ENCODE measurements around the gene FBXO45. TPM values are rescaled to one million over a fixed set of nuclear protein-coding genes. Genes with fewer than 3 reads are reported as not detected.

FBXO45 gene
- total and polyA plus RNA-seq, 2 donors (not counting 1 experiment from before 2014, with no cell fraction given): 6.9 to 10.6 TPM

DNA sequence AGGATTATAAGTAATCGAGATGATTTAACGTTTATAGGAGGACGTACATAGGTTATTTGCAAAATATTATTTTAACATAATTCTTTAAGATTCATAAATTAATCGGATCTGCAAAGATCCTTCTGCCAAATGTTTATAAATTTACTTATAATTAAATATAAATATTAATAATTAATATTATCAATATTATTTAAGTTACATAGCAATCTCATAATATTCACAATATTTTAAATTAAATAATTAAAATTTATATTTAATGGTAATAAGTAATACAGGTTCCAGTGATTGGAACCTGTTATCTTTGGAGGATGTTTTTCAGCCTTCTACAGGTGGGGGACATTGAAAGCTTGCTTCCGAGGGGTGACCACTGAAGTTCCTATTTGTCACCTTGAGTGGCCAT is 16.2 kb upstream of the FBXO45 start:
- no peak overlapping the region for H3K27ac ChIP-seq (ENCODE audit: insufficient read depth, low read length)
- H3K79me2 ChIP-seq (ENCODE audit: control insufficient read depth, insufficient read depth, low read length): no peaks in the 10 kb centered on the region
- no peaks in the 10 kb centered on the region for H3K36me3 ChIP-seq (ENCODE audit: control insufficient read depth, insufficient read depth, low read length)
- no peaks in the 10 kb centered on the region for H3K9me3 ChIP-seq (ENCODE audit: control insufficient read depth, insufficient read depth, low read depth, low read length)
- H2AFZ ChIP-seq (ENCODE audit: low read length): no peak overlapping the region
- no peak overlapping the region for H3K9ac ChIP-seq (ENCODE audit: insufficient read depth, low read length)
- no peak for DNase-seq (ENCODE audit: low read depth in 2 of 2)
- no peak overlapping the region for H3K4me2 ChIP-seq (ENCODE audit: extremely low read depth, insufficient read depth, low read length)
- TF ChIP-seq, protein P1, sequence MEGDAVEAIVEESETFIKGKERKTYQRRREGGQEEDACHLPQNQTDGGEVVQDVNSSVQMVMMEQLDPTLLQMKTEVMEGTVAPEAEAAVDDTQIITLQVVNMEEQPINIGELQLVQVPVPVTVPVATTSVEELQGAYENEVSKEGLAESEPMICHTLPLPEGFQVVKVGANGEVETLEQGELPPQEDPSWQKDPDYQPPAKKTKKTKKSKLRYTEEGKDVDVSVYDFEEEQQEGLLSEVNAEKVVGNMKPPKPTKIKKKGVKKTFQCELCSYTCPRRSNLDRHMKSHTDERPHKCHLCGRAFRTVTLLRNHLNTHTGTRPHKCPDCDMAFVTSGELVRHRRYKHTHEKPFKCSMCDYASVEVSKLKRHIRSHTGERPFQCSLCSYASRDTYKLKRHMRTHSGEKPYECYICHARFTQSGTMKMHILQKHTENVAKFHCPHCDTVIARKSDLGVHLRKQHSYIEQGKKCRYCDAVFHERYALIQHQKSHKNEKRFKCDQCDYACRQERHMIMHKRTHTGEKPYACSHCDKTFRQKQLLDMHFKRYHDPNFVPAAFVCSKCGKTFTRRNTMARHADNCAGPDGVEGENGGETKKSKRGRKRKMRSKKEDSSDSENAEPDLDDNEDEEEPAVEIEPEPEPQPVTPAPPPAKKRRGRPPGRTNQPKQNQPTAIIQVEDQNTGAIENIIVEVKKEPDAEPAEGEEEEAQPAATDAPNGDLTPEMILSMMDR (conservative IDR thresholded peaks at IDR 0.05 in 1 of 2, IDR thresholded peaks at IDR 0.05 in 1 of 2; ENCODE audit: low read depth in 1 of 2, low read length in 2 of 2): no peak
- no peak for TF ChIP-seq EZH2 (IDR thresholded peaks at IDR 0.05; ENCODE audit: low read length, missing control alignments)
- H3K4me3 ChIP-seq (replicated peaks in 1 of 4; ENCODE audit: control extremely low read depth in 1 of 4, insufficient read depth in 1 of 4, low read depth in 3 of 4, low read length in 4 of 4): no peak overlapping the region
- H4K20me1 ChIP-seq (ENCODE audit: control insufficient read depth, extremely low read depth, insufficient read depth, low read length): no peaks in the 10 kb centered on the region
- no peaks in the 10 kb centered on the region for H3K27me3 ChIP-seq (ENCODE audit: control insufficient read depth, insufficient read depth, low read length)
- no peaks in the 10 kb centered on the region for H3K4me1 ChIP-seq (ENCODE audit: control insufficient read depth, extremely low read depth, insufficient read depth, low read length)

DNA sequence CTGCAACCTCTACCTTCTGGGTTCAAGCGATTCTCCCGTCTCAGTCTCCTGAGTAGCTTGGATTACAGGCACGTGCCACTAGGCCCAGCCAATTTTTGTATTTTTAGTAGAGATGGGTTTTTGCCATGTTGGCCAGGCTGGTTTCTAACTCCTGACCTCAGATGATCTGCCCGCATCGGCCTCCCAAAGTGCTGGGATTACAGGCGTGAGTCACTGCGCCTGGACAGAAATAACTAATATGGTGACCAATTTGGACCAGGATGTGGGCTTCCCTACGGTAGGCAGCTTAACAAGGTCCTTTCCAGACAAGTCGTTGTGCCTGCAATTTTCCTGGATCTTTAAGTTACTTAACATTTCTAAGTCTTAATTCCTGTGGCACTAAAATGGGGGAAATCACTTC is 14.9 kb upstream of the FBXO45 start:
- Histone ChIP-seq H3K27ac (ENCODE audit: insufficient read depth, low read length) (no peak overlapping the region), H3K9ac (ENCODE audit: insufficient read depth, low read length) (no peak overlapping the region), H3K9me3 (ENCODE audit: control insufficient read depth, insufficient read depth, low read depth, low read length) (no peaks in the 10 kb centered on the region), H2AFZ (ENCODE audit: low read length) (no peak overlapping the region), H4K20me1 (ENCODE audit: control insufficient read depth, extremely low read depth, insufficient read depth, low read length) (no peaks in the 10 kb centered on the region), H3K36me3 (ENCODE audit: control insufficient read depth, insufficient read depth, low read length) (no peaks in the 10 kb centered on the region), H3K79me2 (ENCODE audit: control insufficient read depth, insufficient read depth, low read length) (no peaks in the 10 kb centered on the region), H3K4me1 (ENCODE audit: control insufficient read depth, extremely low read depth, insufficient read depth, low read length) (no peaks in the 10 kb centered on the region), H3K4me2 (ENCODE audit: extremely low read depth, insufficient read depth, low read length) (no peak overlapping the region), H3K27me3 (ENCODE audit: control insufficient read depth, insufficient read depth, low read length) (no peaks in the 10 kb centered on the region), H3K4me3 (replicated peaks in 1 of 4; ENCODE audit: control extremely low read depth in 1 of 4, insufficient read depth in 1 of 4, low read depth in 3 of 4, low read length in 4 of 4) (no peak overlapping the region)
- DNase-seq (ENCODE audit: low read depth in 2 of 2): no peak
- TF ChIP-seq, protein P1 (conservative IDR thresholded peaks at IDR 0.05 in 1 of 2, IDR thresholded peaks at IDR 0.05 in 1 of 2; ENCODE audit: low read depth in 1 of 2, low read length in 2 of 2): no peak
- TF ChIP-seq EZH2 (IDR thresholded peaks at IDR 0.05; ENCODE audit: low read length, missing control alignments): no peak

DNA sequence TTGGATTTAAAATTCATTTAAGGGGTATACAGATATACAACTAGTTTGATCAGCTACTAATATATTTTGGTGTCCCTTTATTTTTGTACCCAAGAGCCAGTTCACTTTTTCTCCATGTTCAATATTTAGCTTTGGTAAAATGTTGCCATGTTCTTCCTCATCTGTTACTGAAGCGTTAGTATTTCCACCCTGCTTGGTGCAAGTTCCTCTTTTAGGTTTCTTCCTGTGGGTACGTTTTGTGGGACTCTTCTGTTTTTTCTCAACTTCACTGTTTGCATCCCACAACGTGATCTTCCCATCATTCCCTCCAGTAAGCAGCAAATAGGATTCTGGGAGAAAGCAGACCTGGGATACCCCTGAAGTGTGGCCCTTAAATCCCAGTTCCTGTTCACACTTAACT is 14.3 kb upstream of the FBXO45 start:
- H3K4me3 ChIP-seq (replicated peaks in 1 of 4; ENCODE audit: control extremely low read depth in 1 of 4, insufficient read depth in 1 of 4, low read depth in 3 of 4, low read length in 4 of 4): no peak overlapping the region
- no peak overlapping the region for H3K9ac ChIP-seq (ENCODE audit: insufficient read depth, low read length)
- TF ChIP-seq EZH2 (IDR thresholded peaks at IDR 0.05; ENCODE audit: low read length, missing control alignments): no peak
- TF ChIP-seq, protein P1 (conservative IDR thresholded peaks at IDR 0.05 in 1 of 2, IDR thresholded peaks at IDR 0.05 in 1 of 2; ENCODE audit: low read depth in 1 of 2, low read length in 2 of 2): no peak
- no peaks in the 10 kb centered on the region for H3K79me2 ChIP-seq (ENCODE audit: control insufficient read depth, insufficient read depth, low read length)
- H3K4me1 ChIP-seq (ENCODE audit: control insufficient read depth, extremely low read depth, insufficient read depth, low read length): no peaks in the 10 kb centered on the region
- no peak overlapping the region for H2AFZ ChIP-seq (ENCODE audit: low read length)
- no peaks in the 10 kb centered on the region for H3K27me3 ChIP-seq (ENCODE audit: control insufficient read depth, insufficient read depth, low read length)
- no peak overlapping the region for H3K27ac ChIP-seq (ENCODE audit: insufficient read depth, low read length)
- no peaks in the 10 kb centered on the region for H3K36me3 ChIP-seq (ENCODE audit: control insufficient read depth, insufficient read depth, low read length)
- H3K4me2 ChIP-seq (ENCODE audit: extremely low read depth, insufficient read depth, low read length): no peak overlapping the region
- H4K20me1 ChIP-seq (ENCODE audit: control insufficient read depth, extremely low read depth, insufficient read depth, low read length): no peaks in the 10 kb centered on the region
- no peak for DNase-seq (ENCODE audit: low read depth in 2 of 2)
- no peaks in the 10 kb centered on the region for H3K9me3 ChIP-seq (ENCODE audit: control insufficient read depth, insufficient read depth, low read depth, low read length)
